Aortic smooth muscle cell (primary cell): ENCODE results near the gene GSTT4. TPM values are rescaled to one million over a fixed set of nuclear protein-coding genes. Genes with fewer than 3 reads are reported as not detected.

Experiments used
- total RNA-seq: library from RNA; depleted of rRNA; stranded (reverse); fragments of >200 nt; gene quantifications from 2 replicates; pipeline ENCODE4 v1.2.3, GENCODE V29; 2014

The GSTT4 gene
- not detected in 2 replicates for total RNA-seq

DNA sequence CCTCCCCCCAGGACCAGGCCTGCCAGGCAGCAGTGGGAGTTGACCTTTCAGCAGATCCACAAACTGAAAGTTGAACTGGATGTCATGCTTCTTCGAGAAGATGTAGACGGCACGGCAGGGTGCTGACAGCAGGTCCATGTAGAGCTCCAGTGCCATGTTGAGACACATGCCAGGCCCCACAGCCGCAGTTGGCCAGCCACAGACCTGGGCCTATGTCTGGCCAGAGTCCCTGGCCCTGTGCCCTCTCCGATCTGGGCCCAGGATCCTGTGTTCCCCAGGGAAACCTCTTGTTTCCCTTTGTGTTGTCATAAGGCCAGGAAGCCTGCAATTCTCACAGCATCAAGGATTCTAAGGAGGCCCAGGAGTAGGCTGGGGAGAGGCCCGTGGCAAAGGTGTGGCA is at the start of gene GSTT4:
Gene GSTT4 (minus strand): TSS at position 253 of the 400 bp plus-strand sequence. CDS start 97 bp downstream, at position 156.

DNA sequence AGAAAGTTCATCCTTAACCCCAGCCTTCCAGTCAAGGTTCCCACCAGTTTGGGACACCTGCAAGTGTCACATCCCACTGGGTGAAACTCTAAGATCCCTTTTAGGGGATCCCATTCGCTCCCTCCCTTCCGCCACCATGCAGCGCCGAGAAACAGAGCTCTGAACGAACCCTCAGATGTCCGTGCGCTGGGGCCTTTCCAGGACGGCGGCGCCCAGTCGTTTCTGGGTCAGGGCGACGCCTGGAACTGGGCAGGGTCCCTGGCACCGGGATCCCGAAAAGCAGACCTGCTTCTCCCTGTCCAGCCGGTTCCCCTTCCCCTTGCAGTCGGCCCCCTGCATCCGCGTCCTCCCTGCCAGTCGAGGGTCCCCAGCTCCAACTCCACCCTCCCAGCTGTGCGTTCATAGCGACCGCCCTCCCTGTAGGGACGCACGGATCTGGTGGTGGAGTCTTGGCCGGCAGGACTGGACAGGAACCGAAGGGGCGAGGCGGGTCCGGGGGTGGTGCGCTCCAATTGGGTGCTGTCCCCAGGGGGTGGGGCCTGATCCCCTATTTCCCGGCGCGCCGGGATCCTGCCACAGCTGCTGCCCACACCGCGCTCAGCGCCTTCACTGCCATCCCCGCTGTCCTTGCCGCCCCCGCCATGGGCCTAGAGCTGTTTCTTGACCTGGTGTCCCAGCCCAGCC is 25.6 kb downstream of the GSTT4 start, which contains the start of gene GSTT2:
Gene GSTT2 (plus strand): TSS at position 578 of the 684 bp plus-strand sequence.

GRCh38 chr22:23974345-23974744 is 30.9 kb downstream of the GSTT4 start, which contains the start of gene DDT:
Gene DDT (minus strand): TSS chr22:23974441. CDS start chr22:23974414, 27 bp downstream.

GRCh38 chr22:23966568-23966967 is 38.7 kb downstream of the GSTT4 start, which contains the start of gene DDTL:
Gene DDTL (plus strand): TSS chr22:23966888. CDS start chr22:23966915, 27 bp downstream.

DNA sequence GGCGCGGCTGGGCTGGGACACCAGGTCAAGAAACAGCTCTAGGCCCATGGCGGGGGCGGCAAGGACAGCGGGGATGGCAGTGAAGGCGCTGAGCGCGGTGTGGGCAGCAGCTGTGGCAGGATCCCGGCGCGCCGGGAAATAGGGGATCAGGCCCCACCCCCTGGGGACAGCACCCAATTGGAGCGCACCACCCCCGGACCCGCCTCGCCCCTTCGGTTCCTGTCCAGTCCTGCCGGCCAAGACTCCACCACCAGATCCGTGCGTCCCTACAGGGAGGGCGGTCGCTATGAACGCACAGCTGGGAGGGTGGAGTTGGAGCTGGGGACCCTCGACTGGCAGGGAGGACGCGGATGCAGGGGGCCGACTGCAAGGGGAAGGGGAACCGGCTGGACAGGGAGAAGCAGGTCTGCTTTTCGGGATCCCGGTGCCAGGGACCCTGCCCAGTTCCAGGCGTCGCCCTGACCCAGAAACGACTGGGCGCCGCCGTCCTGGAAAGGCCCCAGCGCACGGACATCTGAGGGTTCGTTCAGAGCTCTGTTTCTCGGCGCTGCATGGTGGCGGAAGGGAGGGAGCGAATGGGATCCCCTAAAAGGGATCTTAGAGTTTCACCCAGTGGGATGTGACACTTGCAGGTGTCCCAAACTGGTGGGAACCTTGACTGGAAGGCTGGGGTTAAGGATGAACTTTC is 44.0 kb downstream of the GSTT4 start, which contains the start of gene GSTT2B:
Gene GSTT2B (minus strand): TSS at position 112 of the 688 bp plus-strand sequence. CDS start 64 bp downstream, at position 48.

Other genes starting within 250 kb of the GSTT4 start
- 2.1 and 3.5 TPM in 2 replicates for gene C22orf15, start 242.5 kb downstream of the GSTT4 start, total RNA-seq
- gene CHCHD10, start 237.5 kb downstream of the GSTT4 start, total RNA-seq = 3.2 and 5.5 TPM in 2 replicates
- 4.6 and 5.2 TPM in 2 replicates for gene MMP11, start 232.6 kb downstream of the GSTT4 start, total RNA-seq
- gene SMARCB1, start 218.5 kb downstream of the GSTT4 start, total RNA-seq = 16.2 and 17.1 TPM in 2 replicates
- 0.19 and 0.53 TPM in 2 replicates for gene DERL3, start 166.4 kb downstream of the GSTT4 start, total RNA-seq
- gene SLC2A11, start 147.6 kb downstream of the GSTT4 start, total RNA-seq = 11.1 and 11.3 TPM in 2 replicates
- gene MIF, start 111.1 kb downstream of the GSTT4 start, total RNA-seq = 161 and 200 TPM in 2 replicates
- 0.79 and 1.2 TPM in 2 replicates for gene GSTT2B, start 44.3 kb downstream of the GSTT4 start, total RNA-seq
- 0.62 and 0.92 TPM in 2 replicates for gene DDTL, start 38.6 kb downstream of the GSTT4 start, total RNA-seq
- 82.2 and 91.0 TPM in 2 replicates for gene DDT, start 31.0 kb downstream of the GSTT4 start, total RNA-seq
- not detected in 2 replicates for gene GSTT2, start 25.3 kb downstream of the GSTT4 start, total RNA-seq
- gene CABIN1, start 5.9 kb upstream of the GSTT4 start, total RNA-seq = 40.4 and 41.8 TPM in 2 replicates
- gene SUSD2, start 176.0 kb upstream of the GSTT4 start, total RNA-seq = 17.5 and 18.1 TPM in 2 replicates
- gene GGT5, start 239.6 kb upstream of the GSTT4 start, total RNA-seq = 9.7 and 17.3 TPM in 2 replicates